IPS-11a (cell line): Measurements from ENCODE around the gene CKAP2.
"Not testable (repeated sequence)": the region's sequence is repeated elsewhere in the genome, so short reads cannot be mapped to it uniquely, and the experiment has no call there.

Source experiments
- H3K4me3 ChIP-seq: one replicate; pipeline ENCODE4 v1.5.1; 2013; ENCODE audit warnings: low read depth, low read length, control low read depth

Gene CKAP2

GRCh38 chr13:52454820-52455676 lies at the start of gene CKAP2:
Gene CKAP2, plus strand, starts transcription at chr13:52455478. Its CDS starts 79 bp downstream, at chr13:52455557.
- peak within 1 kb of the TSS; percentile 81 for H3K4me3 ChIP-seq

- H3K4me3 ChIP-seq, result peak within 1 kb of the TSS; percentile 42
These were observed 49.3 kb upstream of the CKAP2 start, which contains the start of gene THSD1 for GRCh38 chr13:52405767-52406494. Gene THSD1, minus strand, starts transcription at chr13:52406172. Its CDS starts 3,572 bp downstream, at chr13:52402600.

GRCh38 chr13:52406629-52407028 lies 48.6 kb upstream of the CKAP2 start:
- no peak overlapping the region for H3K4me3 ChIP-seq

- H3K4me3 ChIP-seq, result not testable (repeated sequence)
These were observed 47.8 kb upstream of the CKAP2 start for GRCh38 chr13:52407436-52407835.

GRCh38 chr13:52408071-52408658 lies 47.1 kb upstream of the CKAP2 start:
- not testable (repeated sequence) for H3K4me3 ChIP-seq

- no peak overlapping the region for H3K4me3 ChIP-seq
These were observed 43.6 kb upstream of the CKAP2 start for GRCh38 chr13:52411629-52412028.

GRCh38 chr13:52412128-52412527 lies 43.1 kb upstream of the CKAP2 start:
- H3K4me3 ChIP-seq, result no peak overlapping the region

- H3K4me3 ChIP-seq, result no peak overlapping the region
These were observed 41.2 kb upstream of the CKAP2 start for GRCh38 chr13:52414051-52414450.

- no peak overlapping the region for H3K4me3 ChIP-seq
These were observed 40.3 kb upstream of the CKAP2 start for GRCh38 chr13:52414963-52415362.

GRCh38 chr13:52419080-52419479 lies 36.2 kb upstream of the CKAP2 start:
- H3K4me3 ChIP-seq, result no peak overlapping the region

GRCh38 chr13:52421216-52421615 lies 34.1 kb upstream of the CKAP2 start:
- H3K4me3 ChIP-seq, result no peak overlapping the region

GRCh38 chr13:52428295-52428694 lies 27.0 kb upstream of the CKAP2 start:
- no peak overlapping the region for H3K4me3 ChIP-seq

- H3K4me3 ChIP-seq, result no peak overlapping the region
These were observed 22.8 kb upstream of the CKAP2 start for GRCh38 chr13:52432456-52432855.

- H3K4me3 ChIP-seq, result no peak overlapping the region
These were observed 9.0 kb upstream of the CKAP2 start for GRCh38 chr13:52446265-52446664.

GRCh38 chr13:52447354-52447753 lies 7.9 kb upstream of the CKAP2 start:
- H3K4me3 ChIP-seq, result no peak overlapping the region

- no peak overlapping the region for H3K4me3 ChIP-seq
These were observed 7.3 kb upstream of the CKAP2 start for GRCh38 chr13:52447815-52448552.

GRCh38 chr13:52449331-52450011 lies 5.8 kb upstream of the CKAP2 start:
- peak overlapping the region; percentile 82 for H3K4me3 ChIP-seq

GRCh38 chr13:52450012-52450792 lies 5.1 kb upstream of the CKAP2 start, which contains the start of gene VPS36:
Gene VPS36, minus strand, starts transcription at chr13:52450634. Its CDS starts 40 bp downstream, at chr13:52450594.
- peak within 1 kb of the TSS; percentile 82 for H3K4me3 ChIP-seq

GRCh38 chr13:52450793-52451116 lies 4.5 kb upstream of the CKAP2 start:
- H3K4me3 ChIP-seq, result no peak overlapping the region
